ENCODE measurements around the gene RPL41. TPM values are rescaled to one million over a fixed set of nuclear protein-coding genes. Genes with fewer than 3 reads are reported as not detected.

Gene RPL41
- total RNA-seq, 4 donors from 2014 or later: 966 to 4,641 (median 3,066) TPM

DNA sequence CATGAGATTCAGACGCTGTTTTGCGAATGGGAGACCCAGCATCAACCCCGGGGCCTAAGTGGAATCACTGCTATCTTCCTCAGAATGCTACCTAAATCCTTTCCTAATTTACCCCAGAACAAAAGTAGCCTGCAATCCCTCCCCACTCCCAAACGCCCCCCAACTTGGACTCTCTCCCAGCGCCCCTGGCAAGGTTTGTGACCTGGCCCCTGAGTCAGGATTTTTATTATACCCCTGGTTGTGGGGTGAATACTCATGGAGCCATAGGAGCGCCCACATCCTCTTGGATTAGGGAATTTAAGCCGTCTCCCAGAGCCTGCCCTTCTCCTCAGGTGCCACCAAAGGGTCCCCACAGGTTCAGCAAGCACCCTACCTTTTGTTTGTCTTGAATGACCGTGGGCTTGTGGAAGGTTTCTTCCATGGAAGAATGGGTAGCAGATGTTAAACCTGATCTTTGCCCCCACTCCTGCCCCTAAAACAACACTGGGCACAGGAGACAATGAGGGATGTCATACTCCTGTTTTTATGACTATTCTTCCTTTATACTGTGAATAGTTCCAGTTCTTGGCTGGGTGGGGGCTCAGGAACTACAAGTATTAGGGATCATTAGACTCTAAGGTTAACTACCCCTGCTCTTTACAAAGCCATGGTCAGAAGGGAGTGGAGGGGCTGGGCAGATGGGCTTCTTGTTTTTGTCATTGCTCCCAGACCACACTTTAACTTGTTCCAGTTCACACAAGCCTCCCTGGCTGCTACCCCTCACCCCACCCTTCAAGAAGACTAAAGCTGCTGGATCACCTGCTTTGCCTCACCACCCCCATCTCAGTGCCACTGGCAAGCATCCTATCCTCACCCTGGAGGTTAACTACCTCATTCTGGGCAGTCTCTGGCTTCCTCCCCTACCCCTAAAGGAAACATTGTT is 36.6 kb downstream of the RPL41 start:
- Histone ChIP-seq H3K36me3 (peaks cover 0 to 6% (median 0%) of the 10 kb centered on the region in 3 donors), H3K9me3 (no peaks in the 10 kb centered on the region), H3K4me3 (peak overlapping the region; percentile 43 to 83 (median 68)), H3K4me1 (peaks cover 16 to 44% (median 20%) of the 10 kb centered on the region in 3 donors), H3K27me3 (no peaks in the 10 kb centered on the region), H3K27ac (peak overlapping the region; percentile 91 to 96 (median 96))
- 4 to 8% methylated on average over 3 to 5 of the region's 8 CpGs for WGBS, 2 donors
- DNase-seq: no peak
- intact Hi-C loops (cut with DNase I): no loop called here
- TF ChIP-seq, protein P1, sequence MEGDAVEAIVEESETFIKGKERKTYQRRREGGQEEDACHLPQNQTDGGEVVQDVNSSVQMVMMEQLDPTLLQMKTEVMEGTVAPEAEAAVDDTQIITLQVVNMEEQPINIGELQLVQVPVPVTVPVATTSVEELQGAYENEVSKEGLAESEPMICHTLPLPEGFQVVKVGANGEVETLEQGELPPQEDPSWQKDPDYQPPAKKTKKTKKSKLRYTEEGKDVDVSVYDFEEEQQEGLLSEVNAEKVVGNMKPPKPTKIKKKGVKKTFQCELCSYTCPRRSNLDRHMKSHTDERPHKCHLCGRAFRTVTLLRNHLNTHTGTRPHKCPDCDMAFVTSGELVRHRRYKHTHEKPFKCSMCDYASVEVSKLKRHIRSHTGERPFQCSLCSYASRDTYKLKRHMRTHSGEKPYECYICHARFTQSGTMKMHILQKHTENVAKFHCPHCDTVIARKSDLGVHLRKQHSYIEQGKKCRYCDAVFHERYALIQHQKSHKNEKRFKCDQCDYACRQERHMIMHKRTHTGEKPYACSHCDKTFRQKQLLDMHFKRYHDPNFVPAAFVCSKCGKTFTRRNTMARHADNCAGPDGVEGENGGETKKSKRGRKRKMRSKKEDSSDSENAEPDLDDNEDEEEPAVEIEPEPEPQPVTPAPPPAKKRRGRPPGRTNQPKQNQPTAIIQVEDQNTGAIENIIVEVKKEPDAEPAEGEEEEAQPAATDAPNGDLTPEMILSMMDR (IDR thresholded peaks at IDR 0.05): no peak
- TF ChIP-seq POLR2A (IDR thresholded peaks at IDR 0.05): no peak

DNA sequence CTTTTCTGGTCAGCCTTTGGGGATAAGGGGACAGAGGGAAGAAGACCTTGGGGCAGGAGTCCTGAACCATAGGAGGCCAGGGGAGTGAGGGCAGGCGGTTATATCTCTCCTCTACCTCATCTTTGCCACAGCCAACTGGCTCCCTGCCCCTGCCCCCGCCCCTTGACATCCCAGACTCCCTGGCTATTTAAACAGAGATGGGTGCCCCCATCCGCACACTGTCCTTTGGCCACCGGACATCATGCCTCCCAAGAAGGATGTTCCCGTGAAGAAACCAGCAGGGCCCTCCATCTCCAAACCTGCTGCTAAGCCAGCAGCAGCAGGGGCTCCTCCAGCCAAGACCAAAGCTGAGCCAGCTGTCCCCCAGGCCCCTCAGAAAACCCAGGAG is 37.2 kb downstream of the RPL41 start:
- 43% methylated on average over 1 of the region's 5 CpGs; no CpG with 5 or more reads in 1 of the 2 donors for WGBS, 2 donors
- Histone ChIP-seq H3K36me3 (peaks cover 0 to 6% (median 0%) of the 10 kb centered on the region in 3 donors), H3K27ac (no peak overlapping the region), H3K27me3 (no peaks in the 10 kb centered on the region), H3K4me3 (no peak overlapping the region), H3K4me1 (peaks cover 16 to 44% (median 20%) of the 10 kb centered on the region in 3 donors), H3K9me3 (no peaks in the 10 kb centered on the region)
- TF ChIP-seq POLR2A (IDR thresholded peaks at IDR 0.05): no peak
- TF ChIP-seq, protein P1 (IDR thresholded peaks at IDR 0.05): no peak
- no peak for DNase-seq
- intact Hi-C loops (cut with DNase I): no loop called here

GRCh38 chr12:56154246-56154771 is 37.9 kb downstream of the RPL41 start:
- no peak overlapping the region for H3K27ac ChIP-seq
- H3K4me1 ChIP-seq: peaks cover 20 to 47% (median 21%) of the 10 kb centered on the region in 3 donors
- no peaks in the 10 kb centered on the region for H3K9me3 ChIP-seq
- H3K4me3 ChIP-seq: no peak overlapping the region
- 100% methylated on average over 1 of the region's 1 CpG for WGBS, 2 donors
- no peak for TF ChIP-seq POLR2A (IDR thresholded peaks at IDR 0.05)
- TF ChIP-seq, protein P1 (IDR thresholded peaks at IDR 0.05): no peak
- H3K27me3 ChIP-seq: no peaks in the 10 kb centered on the region
- DNase-seq: no peak
- H3K36me3 ChIP-seq: peaks cover 0 to 7% (median 2%) of the 10 kb centered on the region in 3 donors
- intact Hi-C loops (cut with DNase I): no loop called here

GRCh38 chr12:56154818-56155217 is 38.4 kb downstream of the RPL41 start:
- H3K4me3 ChIP-seq: no peak overlapping the region
- no peaks in the 10 kb centered on the region for H3K27me3 ChIP-seq
- peaks cover 25 to 52% (median 26%) of the 10 kb centered on the region in 3 donors for H3K4me1 ChIP-seq
- no peak overlapping the region for H3K27ac ChIP-seq
- intact Hi-C loops (cut with DNase I): no loop called here
- no peaks in the 10 kb centered on the region for H3K9me3 ChIP-seq
- peaks cover 0 to 12% (median 6%) of the 10 kb centered on the region in 3 donors for H3K36me3 ChIP-seq
- WGBS, 2 donors: 79 to 88% methylated on average over 2 to 4 of the region's 5 CpGs
- TF ChIP-seq, protein P1 (IDR thresholded peaks at IDR 0.05): no peak
- TF ChIP-seq POLR2A (IDR thresholded peaks at IDR 0.05): no peak
- DNase-seq: no peak

All from esophagus squamous epithelium (tissue), 5 donors.